Osteocyte (in vitro differentiated cells): ENCODE measurements around the gene ANKS1A. TPM values are rescaled to one million over a fixed set of nuclear protein-coding genes. Genes with fewer than 3 reads are reported as not detected.

ENCODE experiments used
- DNase-seq: peaks from one replicate; pipeline ENCODE4 v3.0.0; 2021; ENCODE audit warnings: mixed read lengths; ENCODE audit not compliant: unreplicated experiment; ENCODE audit errors: extremely low spot score
- H3K27ac Mint-ChIP-seq: one replicate; pipeline ENCODE4 v1.8.0; 2021; ENCODE audit warnings: mild to moderate bottlenecking, mixed read lengths; ENCODE audit not compliant: unreplicated experiment
- H3K27me3 Mint-ChIP-seq: one replicate; pipeline ENCODE4 v1.8.0; 2021; ENCODE audit warnings: mixed read lengths; ENCODE audit not compliant: unreplicated experiment
- H3K36me3 Mint-ChIP-seq: one replicate; pipeline ENCODE4 v1.8.0; 2021; ENCODE audit warnings: mixed read lengths; ENCODE audit not compliant: unreplicated experiment
- H3K4me1 Mint-ChIP-seq: one replicate; pipeline ENCODE4 v1.8.0; 2021; ENCODE audit warnings: mixed read lengths; ENCODE audit not compliant: unreplicated experiment
- H3K4me3 Mint-ChIP-seq: one replicate; pipeline ENCODE4 v1.8.0; 2021; ENCODE audit warnings: mild to moderate bottlenecking, moderate library complexity, mixed read lengths; ENCODE audit not compliant: unreplicated experiment
- H3K9me3 Mint-ChIP-seq: one replicate; pipeline ENCODE4 v1.8.0; 2021; ENCODE audit warnings: mixed read lengths; ENCODE audit not compliant: unreplicated experiment
- CTCF ChIP-seq: fragments of 200-600 bp; sonication (generic); IDR thresholded peaks from 2 replicates; pipeline ENCODE4 v1.5.0; 2021; ENCODE audit warnings: antibody characterized with exemption, mild to moderate bottlenecking, moderate library complexity
- total RNA-seq: library from RNA; stranded (reverse); gene quantifications from 2 replicates; pipeline ENCODE4 v1.2.1, GENCODE V29; 2021

Gene ANKS1A
- total RNA-seq, 1 donor from 2014 or later, result 15.5 TPM

- Mint-ChIP-seq H3K9me3 (no peaks in the 10 kb centered on the region), H3K4me3 (no peak overlapping the region), H3K27me3 (no peaks in the 10 kb centered on the region), H3K36me3 (peaks cover 13% of the 10 kb centered on the region), H3K4me1 (peaks cover 45% of the 10 kb centered on the region), H3K27ac (peak overlapping the region; percentile 24)
- no peak for TF ChIP-seq CTCF
- DNase-seq, result no peak
Observed at GRCh38 chr6:35026434-35027222, 137.6 kb downstream of the ANKS1A start.

GRCh38 chr6:35027807-35028206 is 138.8 kb downstream of the ANKS1A start:
- DNase-seq, result no peak
- no peaks in the 10 kb centered on the region for H3K27me3 Mint-ChIP-seq
- no peak for TF ChIP-seq CTCF
- H3K27ac Mint-ChIP-seq, result no peak overlapping the region
- H3K9me3 Mint-ChIP-seq, result no peaks in the 10 kb centered on the region
- H3K4me3 Mint-ChIP-seq, result no peak overlapping the region
- peaks cover 45% of the 10 kb centered on the region for H3K4me1 Mint-ChIP-seq
- H3K36me3 Mint-ChIP-seq, result peaks cover 13% of the 10 kb centered on the region

- no peak for DNase-seq
- Mint-ChIP-seq H3K27ac (no peak overlapping the region), H3K36me3 (peaks cover 13% of the 10 kb centered on the region), H3K9me3 (no peaks in the 10 kb centered on the region), H3K4me3 (no peak overlapping the region), H3K27me3 (no peaks in the 10 kb centered on the region), H3K4me1 (peaks cover 39% of the 10 kb centered on the region)
- TF ChIP-seq CTCF, result no peak
Observed at GRCh38 chr6:35028781-35029769, 140.0 kb downstream of the ANKS1A start.

GRCh38 chr6:35030099-35030498 is 141.0 kb downstream of the ANKS1A start:
- H3K9me3 Mint-ChIP-seq, result no peaks in the 10 kb centered on the region
- no peak overlapping the region for H3K4me3 Mint-ChIP-seq
- H3K4me1 Mint-ChIP-seq, result peaks cover 30% of the 10 kb centered on the region
- TF ChIP-seq CTCF, result no peak
- H3K27ac Mint-ChIP-seq, result no peak overlapping the region
- no peaks in the 10 kb centered on the region for H3K27me3 Mint-ChIP-seq
- H3K36me3 Mint-ChIP-seq, result peaks cover 15% of the 10 kb centered on the region
- DNase-seq, result no peak
